ENCODE measurements around the gene ARSJ.

The ARSJ gene

DNA sequence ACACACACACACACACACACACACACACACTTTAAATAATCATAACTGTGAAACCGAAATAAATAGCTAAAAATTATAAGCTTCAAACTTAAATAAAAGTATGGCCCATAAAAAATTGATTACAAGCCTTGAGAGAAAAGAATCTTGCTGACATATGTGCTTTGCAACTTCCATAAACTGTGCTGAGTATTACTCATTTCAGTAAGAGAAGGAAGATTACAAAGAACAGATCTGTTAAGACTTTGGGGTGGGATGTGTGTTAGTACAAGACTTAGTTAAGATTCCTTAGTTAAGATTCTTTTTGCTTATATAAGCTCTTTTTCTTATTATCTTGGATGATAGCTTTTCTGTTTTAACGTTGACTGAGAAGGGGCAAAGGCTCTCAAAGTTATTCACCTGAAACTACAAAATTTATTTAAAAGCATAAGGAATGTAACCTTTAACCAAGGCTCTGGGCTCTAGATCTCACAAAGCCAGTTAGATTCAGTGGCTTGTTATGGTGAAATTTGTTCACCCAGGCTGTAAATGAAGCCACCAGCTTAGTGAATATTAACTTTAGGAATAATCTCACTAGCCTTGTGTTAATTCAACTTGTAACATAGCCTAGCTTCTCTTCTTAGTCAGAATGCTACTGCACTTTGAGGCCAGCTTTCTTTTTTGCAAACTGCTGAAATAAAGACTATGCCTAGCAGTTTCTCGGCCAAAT is 58.2 kb downstream of the ARSJ start:
- no peak overlapping the region for H3K4me3 ChIP-seq (ENCODE audit: low read depth in 1 of 2, low read length in 2 of 2)
- H3K4me1 ChIP-seq (ENCODE audit: insufficient read depth, low read length) = peaks cover 15% of the 10 kb centered on the region
- H3K9ac ChIP-seq (ENCODE audit: low read length) = no peak overlapping the region
- no peaks in the 10 kb centered on the region for H3K36me3 ChIP-seq (ENCODE audit: insufficient read depth, low read length)
- no peak overlapping the region for H3K27ac ChIP-seq (ENCODE audit: low read depth, low read length)
- no peaks in the 10 kb centered on the region for H3K9me3 ChIP-seq (ENCODE audit: low read length)
- no peaks in the 10 kb centered on the region for H3K27me3 ChIP-seq (ENCODE audit: control insufficient read depth in 1 of 2, insufficient read depth in 2 of 2, low read length in 2 of 2)

DNA sequence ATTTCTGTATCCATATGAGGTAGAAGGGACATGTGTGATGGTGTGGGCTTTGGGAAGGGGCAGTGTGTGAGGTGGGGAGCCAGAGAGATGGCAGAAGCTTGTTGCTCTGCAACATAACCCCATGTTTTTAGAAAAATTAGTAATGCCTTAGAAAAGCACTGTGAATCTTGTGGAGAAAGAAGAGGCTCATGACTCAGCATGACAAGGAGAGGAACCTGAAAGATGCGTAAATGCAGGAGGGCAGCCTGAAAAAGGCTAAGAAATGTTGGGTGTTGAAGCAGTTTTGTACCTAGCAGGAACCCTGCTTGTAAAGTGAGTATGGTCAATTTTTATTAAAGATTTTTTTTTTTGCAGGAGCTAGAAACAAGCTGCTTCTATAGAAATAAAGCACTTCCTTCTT is 59.8 kb downstream of the ARSJ start:
- Histone ChIP-seq H3K36me3 (ENCODE audit: insufficient read depth, low read length) (no peaks in the 10 kb centered on the region), H3K9me3 (ENCODE audit: low read length) (no peaks in the 10 kb centered on the region), H3K4me1 (ENCODE audit: insufficient read depth, low read length) (peaks cover 15% of the 10 kb centered on the region)

DNA sequence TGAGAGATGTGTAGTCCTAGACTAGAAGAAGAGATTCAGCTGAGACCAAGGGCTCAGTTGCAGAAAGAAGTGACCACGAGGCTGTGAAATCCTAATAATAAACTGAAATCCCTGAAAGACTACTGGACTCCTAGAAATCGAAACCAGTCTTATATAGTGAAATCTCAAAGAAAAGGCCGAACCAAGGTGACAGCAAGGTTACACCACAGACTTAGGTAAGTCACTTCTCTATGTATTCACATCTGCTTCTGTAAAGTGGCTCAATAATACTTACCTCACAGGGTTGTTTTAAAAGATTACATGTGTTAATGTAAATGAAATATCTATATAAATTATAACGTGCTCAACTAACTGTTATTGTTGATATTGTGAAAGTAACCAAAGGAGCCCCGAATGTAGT is 60.3 kb downstream of the ARSJ start:
- H3K27ac ChIP-seq (ENCODE audit: low read depth, low read length) = no peak overlapping the region
- no peak overlapping the region for H3K4me3 ChIP-seq (ENCODE audit: low read depth in 1 of 2, low read length in 2 of 2)
- H3K36me3 ChIP-seq (ENCODE audit: insufficient read depth, low read length) = no peaks in the 10 kb centered on the region
- H3K4me1 ChIP-seq (ENCODE audit: insufficient read depth, low read length) = peaks cover 15% of the 10 kb centered on the region
- no peaks in the 10 kb centered on the region for H3K27me3 ChIP-seq (ENCODE audit: control insufficient read depth in 1 of 2, insufficient read depth in 2 of 2, low read length in 2 of 2)
- H3K9me3 ChIP-seq (ENCODE audit: low read length) = no peaks in the 10 kb centered on the region
- no peak overlapping the region for H3K9ac ChIP-seq (ENCODE audit: low read length)

More for the DNA sequence above, 59.8 kb downstream of the ARSJ start:
- no peak overlapping the region for H3K9ac ChIP-seq (ENCODE audit: low read length)
- H3K4me3 ChIP-seq (ENCODE audit: low read depth in 1 of 2, low read length in 2 of 2) = no peak overlapping the region
- no peak overlapping the region for H3K27ac ChIP-seq (ENCODE audit: low read depth, low read length)
- H3K27me3 ChIP-seq (ENCODE audit: control insufficient read depth in 1 of 2, insufficient read depth in 2 of 2, low read length in 2 of 2) = no peaks in the 10 kb centered on the region

DNA sequence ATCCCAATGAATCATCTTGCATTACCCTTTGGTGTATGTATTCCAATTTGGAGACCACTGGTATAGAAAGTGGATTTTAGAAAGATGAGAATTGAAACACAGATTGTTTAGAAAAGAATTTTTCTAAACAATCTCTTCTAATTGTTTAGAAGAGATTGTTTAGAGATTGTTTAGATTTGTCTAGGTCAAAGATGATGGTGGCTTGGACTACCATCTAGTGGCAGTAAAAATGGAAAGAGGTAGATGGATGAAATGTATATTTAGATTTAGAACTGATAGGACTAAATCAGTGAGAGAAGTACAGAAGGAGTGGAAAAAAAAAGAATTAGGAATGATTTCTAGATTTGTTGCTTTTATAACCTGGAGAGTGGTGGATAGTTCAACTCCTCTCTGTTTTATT is 70.6 kb downstream of the ARSJ start:
- no peak overlapping the region for H3K4me3 ChIP-seq (ENCODE audit: low read depth in 1 of 2, low read length in 2 of 2)
- H3K9ac ChIP-seq (ENCODE audit: low read length) = no peak overlapping the region
- no peaks in the 10 kb centered on the region for H3K4me1 ChIP-seq (ENCODE audit: insufficient read depth, low read length)
- no peak overlapping the region for H3K27ac ChIP-seq (ENCODE audit: low read depth, low read length)
- H3K9me3 ChIP-seq (ENCODE audit: low read length) = no peaks in the 10 kb centered on the region
- no peaks in the 10 kb centered on the region for H3K36me3 ChIP-seq (ENCODE audit: insufficient read depth, low read length)
- no peaks in the 10 kb centered on the region for H3K27me3 ChIP-seq (ENCODE audit: control insufficient read depth in 1 of 2, insufficient read depth in 2 of 2, low read length in 2 of 2)

DNA sequence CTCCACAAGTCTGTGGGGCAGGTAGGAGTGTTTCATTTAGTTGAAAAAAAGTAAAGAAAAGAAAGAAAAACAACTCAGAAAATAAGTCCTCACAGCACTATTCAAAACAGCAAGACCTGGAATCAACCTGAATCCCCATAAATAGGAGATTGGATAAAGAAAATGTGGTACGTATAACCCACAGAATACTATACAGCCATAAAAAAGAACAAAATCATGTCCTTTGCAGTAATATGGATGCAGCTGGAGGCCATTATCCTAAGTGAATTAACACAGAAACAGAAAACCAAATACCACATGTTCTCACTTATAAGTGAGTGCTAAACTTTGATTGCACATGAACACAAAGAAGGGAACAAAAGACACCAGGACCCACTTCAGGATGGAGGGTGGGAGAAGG is 71.9 kb downstream of the ARSJ start:
- Histone ChIP-seq H3K9me3 (ENCODE audit: low read length) (no peaks in the 10 kb centered on the region), H3K27ac (ENCODE audit: low read depth, low read length) (no peak overlapping the region), H3K9ac (ENCODE audit: low read length) (no peak overlapping the region), H3K36me3 (ENCODE audit: insufficient read depth, low read length) (peaks cover 8% of the 10 kb centered on the region), H3K4me1 (ENCODE audit: insufficient read depth, low read length) (no peaks in the 10 kb centered on the region), H3K4me3 (ENCODE audit: low read depth in 1 of 2, low read length in 2 of 2) (no peak overlapping the region), H3K27me3 (ENCODE audit: control insufficient read depth in 1 of 2, insufficient read depth in 2 of 2, low read length in 2 of 2) (no peaks in the 10 kb centered on the region)

DNA sequence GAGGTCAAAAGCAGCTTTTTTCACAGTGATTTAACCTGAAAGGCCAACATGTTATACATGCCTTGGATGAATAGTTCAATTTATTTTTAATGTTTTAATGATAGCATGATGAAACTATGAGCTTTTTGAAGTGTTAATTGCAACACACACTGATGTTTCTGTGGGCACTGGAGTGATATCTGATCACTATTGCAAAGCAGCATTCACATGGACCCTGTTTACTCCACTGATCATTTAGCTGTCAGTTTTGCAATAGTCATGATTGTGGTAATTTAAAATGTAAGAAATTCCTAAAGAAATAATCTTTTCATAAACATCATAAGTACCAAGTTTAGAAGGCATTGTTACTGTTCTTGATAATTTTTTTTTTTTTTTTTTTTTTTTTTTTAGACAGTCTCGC is 74.1 kb downstream of the ARSJ start:
- Histone ChIP-seq H3K36me3 (ENCODE audit: insufficient read depth, low read length) (peaks cover 11% of the 10 kb centered on the region), H3K27me3 (ENCODE audit: control insufficient read depth in 1 of 2, insufficient read depth in 2 of 2, low read length in 2 of 2) (no peaks in the 10 kb centered on the region), H3K9me3 (ENCODE audit: low read length) (no peaks in the 10 kb centered on the region), H3K4me3 (ENCODE audit: low read depth in 1 of 2, low read length in 2 of 2) (no peak overlapping the region), H3K9ac (ENCODE audit: low read length) (no peak overlapping the region), H3K4me1 (ENCODE audit: insufficient read depth, low read length) (no peaks in the 10 kb centered on the region), H3K27ac (ENCODE audit: low read depth, low read length) (no peak overlapping the region)

DNA sequence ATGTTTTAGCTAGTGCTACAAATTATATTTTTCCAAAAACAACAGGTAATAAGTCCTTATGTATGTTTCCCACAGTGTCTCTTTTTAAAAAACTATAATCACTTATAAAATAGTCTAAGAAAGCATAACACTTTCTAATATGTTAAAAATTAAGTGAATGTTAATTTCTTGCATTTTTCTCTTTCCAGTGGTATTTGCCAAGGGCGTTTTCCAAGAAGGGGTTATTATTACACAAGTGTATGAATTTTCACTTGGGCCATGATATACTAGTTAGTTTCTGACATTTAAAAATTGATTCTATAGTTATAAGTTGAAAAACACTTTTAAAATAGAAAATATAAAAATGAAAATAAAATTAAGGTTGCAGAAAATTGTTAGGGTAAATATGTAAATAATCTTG is 74.6 kb downstream of the ARSJ start:
- Histone ChIP-seq H3K4me1 (ENCODE audit: insufficient read depth, low read length) (no peaks in the 10 kb centered on the region), H3K27me3 (ENCODE audit: control insufficient read depth in 1 of 2, insufficient read depth in 2 of 2, low read length in 2 of 2) (no peaks in the 10 kb centered on the region), H3K36me3 (ENCODE audit: insufficient read depth, low read length) (peaks cover 11% of the 10 kb centered on the region), H3K9me3 (ENCODE audit: low read length) (no peaks in the 10 kb centered on the region), H3K4me3 (ENCODE audit: low read depth in 1 of 2, low read length in 2 of 2) (no peak overlapping the region), H3K27ac (ENCODE audit: low read depth, low read length) (no peak overlapping the region), H3K9ac (ENCODE audit: low read length) (no peak overlapping the region)

DNA sequence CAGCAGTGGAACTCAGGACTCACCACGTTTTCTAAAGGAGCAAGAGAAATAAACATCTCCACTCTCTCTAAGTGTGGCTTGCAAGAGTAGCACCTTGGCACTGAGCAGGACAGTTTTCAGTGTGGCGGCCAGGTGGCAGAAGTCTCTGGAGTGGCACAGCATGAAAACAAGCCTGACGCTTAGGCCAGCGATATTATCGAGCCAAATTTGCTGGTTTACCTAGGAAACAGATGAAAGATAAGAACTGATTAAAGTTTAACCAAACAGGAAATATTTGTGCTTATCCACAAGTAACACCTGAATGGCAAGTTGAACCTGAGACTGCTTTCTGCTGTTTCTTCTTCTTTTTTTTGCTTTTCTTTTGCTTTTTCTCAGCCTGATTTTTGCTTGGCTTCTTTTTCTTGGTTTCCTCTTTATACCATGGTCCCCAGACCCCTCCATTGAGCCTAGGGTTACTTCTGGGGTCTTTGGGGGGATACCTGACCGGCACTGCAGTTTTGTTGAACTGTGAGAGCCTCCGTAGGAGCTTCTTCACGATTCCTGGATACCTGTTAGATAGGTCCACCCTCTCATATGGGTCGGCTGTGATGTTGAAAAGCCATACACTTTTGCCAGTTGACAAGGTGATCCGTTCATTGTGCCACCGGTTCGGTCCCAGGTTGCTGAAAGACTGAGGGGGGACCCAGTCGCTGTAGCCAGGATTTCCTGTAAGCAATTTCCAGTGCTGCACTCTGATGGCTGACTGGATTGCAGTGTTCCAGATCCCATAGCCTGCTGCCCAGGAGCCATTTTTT is 77.3 kb downstream of the ARSJ start:
- H3K9ac ChIP-seq (ENCODE audit: low read length) = no peak overlapping the region

DNA sequence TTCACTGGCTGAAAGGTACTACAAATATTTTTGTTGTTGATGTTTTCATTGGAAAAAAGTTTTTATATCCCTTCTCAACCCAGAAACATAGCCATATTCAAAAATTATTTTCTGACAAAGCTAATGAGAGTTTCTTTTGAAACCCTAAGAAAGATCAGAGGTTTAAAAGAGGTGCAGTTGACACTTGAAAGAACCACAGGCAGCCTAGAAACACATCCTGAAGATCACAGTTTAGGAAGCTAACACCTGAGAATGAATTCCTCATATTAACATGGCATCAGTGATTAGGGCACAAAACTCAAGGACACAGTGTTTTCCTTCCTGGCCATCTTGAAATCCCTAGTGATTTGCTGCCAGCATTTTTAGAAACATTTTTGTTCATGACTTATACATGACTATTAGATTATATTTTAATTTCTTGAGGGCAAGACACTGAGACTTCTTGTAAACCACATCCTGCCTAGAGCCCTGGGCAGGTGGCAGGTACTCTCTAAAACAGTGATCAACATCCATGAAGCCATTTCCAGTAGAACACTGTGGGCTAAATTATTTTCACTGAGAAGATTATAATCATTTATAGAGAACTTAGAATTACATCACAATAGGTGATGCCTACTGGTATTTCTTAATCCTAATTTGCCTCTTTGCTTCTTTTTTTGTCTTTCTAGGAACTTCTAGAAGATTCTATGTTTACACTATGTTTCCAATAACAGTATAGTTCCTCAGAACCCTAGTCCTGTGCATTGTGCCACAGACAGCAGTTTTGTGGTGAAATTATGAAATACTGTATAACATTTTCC is 80.0 kb downstream of the ARSJ start:
- Histone ChIP-seq H3K9me3 (ENCODE audit: low read length) (no peaks in the 10 kb centered on the region), H3K27ac (ENCODE audit: low read depth, low read length) (no peak overlapping the region), H3K36me3 (ENCODE audit: insufficient read depth, low read length) (peaks cover 11% of the 10 kb centered on the region), H3K4me1 (ENCODE audit: insufficient read depth, low read length) (no peaks in the 10 kb centered on the region), H3K4me3 (ENCODE audit: low read depth in 1 of 2, low read length in 2 of 2) (no peak overlapping the region), H3K27me3 (ENCODE audit: control insufficient read depth in 1 of 2, insufficient read depth in 2 of 2, low read length in 2 of 2) (no peaks in the 10 kb centered on the region), H3K9ac (ENCODE audit: low read length) (no peak overlapping the region)

More for the DNA sequence above, 77.3 kb downstream of the ARSJ start:
- Histone ChIP-seq H3K9me3 (ENCODE audit: low read length) (no peaks in the 10 kb centered on the region), H3K36me3 (ENCODE audit: insufficient read depth, low read length) (peaks cover 11% of the 10 kb centered on the region), H3K27ac (ENCODE audit: low read depth, low read length) (no peak overlapping the region), H3K4me3 (ENCODE audit: low read depth in 1 of 2, low read length in 2 of 2) (no peak overlapping the region), H3K27me3 (ENCODE audit: control insufficient read depth in 1 of 2, insufficient read depth in 2 of 2, low read length in 2 of 2) (no peaks in the 10 kb centered on the region), H3K4me1 (ENCODE audit: insufficient read depth, low read length) (no peaks in the 10 kb centered on the region)

DNA sequence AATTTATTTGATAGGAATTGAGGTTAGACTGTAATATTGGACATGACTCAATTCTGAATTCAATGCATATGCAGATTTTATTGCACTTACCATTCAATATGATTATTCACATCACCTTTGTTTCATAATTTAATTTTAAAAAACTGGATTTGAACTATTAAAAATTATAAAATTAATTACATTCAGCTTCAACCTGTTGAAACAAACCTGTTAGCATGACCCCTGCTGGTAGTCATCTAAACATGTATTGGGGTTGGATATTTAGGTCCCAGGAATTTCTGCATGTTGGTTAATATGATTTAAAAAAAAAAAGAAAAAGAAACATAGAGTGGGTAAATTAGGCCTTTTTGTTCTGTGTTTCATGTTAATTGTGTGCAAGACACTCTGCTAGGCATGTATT is 85.9 kb downstream of the ARSJ start:
- H3K27me3 ChIP-seq (ENCODE audit: control insufficient read depth in 1 of 2, insufficient read depth in 2 of 2, low read length in 2 of 2) = no peaks in the 10 kb centered on the region
- H3K4me3 ChIP-seq (ENCODE audit: low read depth in 1 of 2, low read length in 2 of 2) = no peak overlapping the region
- no peaks in the 10 kb centered on the region for H3K36me3 ChIP-seq (ENCODE audit: insufficient read depth, low read length)
- no peak overlapping the region for H3K27ac ChIP-seq (ENCODE audit: low read depth, low read length)
- H3K4me1 ChIP-seq (ENCODE audit: insufficient read depth, low read length) = no peaks in the 10 kb centered on the region
- H3K9ac ChIP-seq (ENCODE audit: low read length) = no peak overlapping the region
- H3K9me3 ChIP-seq (ENCODE audit: low read length) = no peaks in the 10 kb centered on the region

DNA sequence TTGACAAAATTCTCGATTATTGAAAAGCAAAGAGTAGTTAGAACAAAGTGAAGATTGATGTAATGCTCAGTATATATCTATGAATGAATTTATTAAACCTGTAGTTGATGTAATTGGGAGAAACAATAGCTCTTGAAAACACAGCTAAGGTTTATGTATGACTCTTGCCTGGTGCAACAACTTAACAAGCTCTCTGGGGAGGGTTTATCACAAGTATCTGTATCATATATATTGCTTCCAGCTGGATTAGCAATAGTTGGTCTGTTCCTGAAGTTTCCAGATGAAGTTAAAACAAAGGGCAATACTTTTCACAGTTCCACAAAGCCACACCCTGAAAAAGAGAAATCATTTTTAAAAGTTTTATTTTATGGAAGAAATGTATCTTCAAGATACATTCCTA is 91.4 kb downstream of the ARSJ start:
- Histone ChIP-seq H3K27me3 (ENCODE audit: control insufficient read depth in 1 of 2, insufficient read depth in 2 of 2, low read length in 2 of 2) (no peaks in the 10 kb centered on the region), H3K4me1 (ENCODE audit: insufficient read depth, low read length) (no peaks in the 10 kb centered on the region), H3K9me3 (ENCODE audit: low read length) (no peaks in the 10 kb centered on the region), H3K4me3 (ENCODE audit: low read depth in 1 of 2, low read length in 2 of 2) (no peak overlapping the region), H3K36me3 (ENCODE audit: insufficient read depth, low read length) (no peaks in the 10 kb centered on the region), H3K27ac (ENCODE audit: low read depth, low read length) (no peak overlapping the region), H3K9ac (ENCODE audit: low read length) (no peak overlapping the region)
